NCI-H187 treated with DMSO at 0.1 percent for 48 hours (cell line): ENCODE data around the gene TOGARAM2.
"Not testable (repeated sequence)": the region's sequence is repeated elsewhere in the genome, so short reads cannot be mapped to it uniquely, and the experiment has no call there.

Experiments
- DNase-seq: peaks from one replicate; lab custom pipeline; 2025; lab: John Stamatoyannopoulos, UW

Gene TOGARAM2

GRCh38 chr2:29072971-29073725, 92.0 kb downstream of the TOGARAM2 start:
- no peak for DNase-seq

DNA sequence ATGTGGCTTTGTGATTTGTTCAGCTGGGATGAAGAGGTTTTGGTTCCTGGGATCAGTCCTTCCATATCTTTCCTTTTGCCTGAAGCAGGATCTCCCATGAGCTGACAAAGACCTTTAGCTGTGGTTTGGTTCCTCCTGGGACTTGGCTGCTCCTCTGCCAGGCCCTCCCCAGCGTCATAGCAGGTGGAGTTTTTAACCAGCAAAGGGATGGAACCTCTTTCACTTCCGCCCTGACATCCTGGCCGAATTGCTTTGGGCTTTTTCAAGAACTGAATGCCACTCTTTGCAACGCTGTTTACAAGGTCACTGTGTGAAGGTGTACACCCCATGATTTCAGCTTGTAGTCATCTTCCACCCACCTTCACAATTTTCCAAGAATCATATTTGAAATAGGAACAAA, 92.8 kb downstream of the TOGARAM2 start:
- no peak for DNase-seq

GRCh38 chr2:29074411-29074810, 93.3 kb downstream of the TOGARAM2 start, which contains the start of gene PCARE:
PCARE (minus strand) TSS chr2:29074523; CDS start chr2:29074261, 262 bp downstream.
- DNase-seq = no peak

DNA sequence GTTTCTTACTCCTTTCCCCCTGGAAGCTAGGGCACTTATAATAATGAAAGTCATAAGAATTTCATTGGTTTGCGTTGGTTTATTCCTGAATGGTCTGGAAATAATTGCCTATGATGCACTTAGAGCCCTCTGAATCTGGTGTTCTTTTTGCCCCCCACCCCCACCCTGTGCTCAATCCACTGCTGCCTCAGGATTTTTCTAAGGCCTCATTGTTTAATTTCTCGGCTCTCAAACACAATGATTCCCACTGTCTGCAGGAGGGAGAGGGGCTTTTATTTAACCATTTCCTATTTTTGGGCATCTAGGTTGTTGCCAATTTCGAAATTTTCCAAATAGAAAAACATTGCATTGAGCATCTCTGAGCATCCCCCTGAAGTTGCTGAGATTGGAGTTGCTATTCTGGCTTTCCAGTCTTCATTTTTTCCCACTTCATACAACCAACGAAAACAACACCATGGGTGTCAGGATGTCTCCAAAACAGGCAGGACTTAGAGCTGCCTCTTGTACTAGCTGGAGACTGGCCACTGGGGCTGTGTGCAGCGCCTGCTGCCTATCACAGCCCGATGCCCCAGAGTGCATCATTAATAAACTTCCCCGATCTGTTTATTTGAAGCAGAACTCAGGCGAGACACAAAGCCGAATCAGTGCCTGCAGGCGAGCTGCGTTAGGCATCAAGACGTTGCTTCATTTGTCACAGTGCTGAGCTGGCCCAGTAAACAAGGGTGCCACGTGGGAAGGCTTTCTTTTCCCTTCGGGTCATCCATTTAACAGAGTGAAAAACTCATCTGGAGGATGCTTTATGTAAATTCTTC, 95.0 kb downstream of the TOGARAM2 start:
- DNase-seq = no peak

GRCh38 chr2:29079887-29080286, 98.8 kb downstream of the TOGARAM2 start:
- DNase-seq = no peak

DNA sequence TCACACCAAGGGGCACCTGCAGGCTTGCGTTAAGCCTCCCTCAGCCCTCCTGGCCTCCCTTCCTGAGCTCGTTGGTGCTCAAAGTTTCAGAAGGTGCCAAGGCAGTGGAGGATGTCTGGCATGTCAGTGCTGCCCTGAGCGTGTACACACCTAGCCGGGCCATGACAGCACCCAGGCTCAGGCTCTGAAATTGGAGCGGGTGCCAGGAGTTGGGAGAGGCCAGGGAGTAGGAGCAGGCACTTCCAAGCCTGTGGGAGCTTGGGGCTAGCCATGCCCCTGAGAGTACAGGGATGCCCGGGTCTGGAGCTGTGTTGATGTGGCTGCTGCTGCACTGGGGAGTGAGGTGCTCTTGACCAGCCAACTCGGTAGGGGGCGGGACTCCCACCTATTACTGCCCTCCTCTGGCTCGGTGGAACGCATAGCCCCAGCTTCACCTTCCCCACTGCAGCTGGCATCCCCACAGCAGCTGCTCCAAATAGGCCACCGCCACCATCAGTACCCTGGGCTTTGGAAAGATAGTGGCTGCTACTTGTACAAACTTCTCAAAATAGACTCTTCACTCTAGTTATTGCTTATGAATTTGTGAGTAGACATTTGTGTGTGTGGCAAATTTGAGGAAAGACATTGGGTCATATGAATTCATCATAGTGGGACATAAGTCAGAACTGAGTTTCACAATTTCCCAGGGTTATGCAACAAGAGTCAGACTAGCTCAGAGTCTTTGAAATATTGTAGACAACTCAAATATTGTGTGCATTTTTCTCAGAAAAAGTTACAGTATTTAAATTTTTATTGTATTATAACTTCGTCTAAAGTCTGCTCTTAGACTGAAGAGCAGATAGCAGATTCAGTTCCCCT, 100.0 kb downstream of the TOGARAM2 start:
- DNase-seq = no peak

DNA sequence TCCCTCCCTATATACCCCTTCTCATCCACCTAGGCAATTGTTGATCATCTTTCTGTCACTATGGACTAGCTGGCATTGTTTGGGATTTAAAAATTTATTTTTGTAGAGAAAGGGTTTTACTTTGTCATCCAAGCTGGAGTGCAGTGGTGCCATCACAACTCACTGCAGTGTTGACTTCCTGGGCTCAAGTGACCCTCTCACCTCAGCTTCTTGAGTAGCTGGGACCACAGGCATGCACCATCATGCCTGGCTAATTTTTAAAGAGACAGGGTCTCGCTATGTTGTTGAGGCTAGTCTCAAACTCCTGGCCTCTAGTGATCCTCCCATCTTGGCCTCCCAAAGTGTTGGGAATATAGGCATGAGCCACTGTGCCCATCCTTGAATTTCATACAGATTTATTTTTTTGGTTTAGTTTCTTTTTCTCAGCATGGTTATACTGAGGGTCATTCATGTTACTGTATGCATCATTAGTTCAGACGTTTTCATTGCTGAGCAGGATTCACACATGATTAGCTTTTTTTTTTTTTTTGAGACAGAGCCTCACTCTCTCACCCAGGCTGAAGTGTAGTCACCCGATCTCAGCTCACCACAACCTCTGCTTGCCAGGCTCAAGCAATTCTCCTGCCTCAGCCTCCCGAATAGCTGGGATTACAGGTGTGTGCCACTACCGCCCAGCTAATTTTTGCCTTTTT, 101.9 kb downstream of the TOGARAM2 start:
- DNase-seq = no peak

GRCh38 chr2:29084554-29084953, 103.5 kb downstream of the TOGARAM2 start:
- DNase-seq = no peak

- DNase-seq = not testable (repeated sequence)
These were observed 109.2 kb downstream of the TOGARAM2 start for GRCh38 chr2:29090311-29090710.

DNA sequence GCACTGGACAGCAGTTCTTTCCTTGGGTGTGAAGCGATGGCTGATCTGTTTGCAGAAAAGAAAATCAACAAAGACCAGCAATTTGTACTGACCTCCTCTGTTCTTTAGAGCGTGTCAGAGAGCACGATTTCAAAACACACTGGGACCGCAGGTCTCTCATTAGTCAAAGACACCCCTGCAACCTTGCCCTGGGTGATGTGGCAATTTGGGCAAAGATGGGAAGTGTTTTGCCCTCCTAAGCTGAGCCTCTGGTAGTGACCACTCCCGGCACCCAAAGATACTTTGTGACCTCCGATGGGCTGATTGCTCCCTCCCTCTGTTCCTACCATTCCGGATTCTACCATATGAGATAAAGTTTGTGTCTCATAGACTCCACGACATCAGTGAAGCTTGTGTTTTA, 115.9 kb downstream of the TOGARAM2 start:
- DNase-seq = no peak

- no peak for DNase-seq
These were observed 116.5 kb downstream of the TOGARAM2 start for GRCh38 chr2:29097569-29097968.

- no peak for DNase-seq
These were observed 119.5 kb downstream of the TOGARAM2 start for GRCh38 chr2:29100564-29100963.
